Prostate gland (tissue), 2 donors: ENCODE data around the gene IKZF2.

Experiments used
- CTCF ChIP-seq, 4 experiments: fragments of 200-600 bp in 2 of 4; fragments of 450-650 bp in 2 of 4; sonication (generic) in 2 of 4; IDR thresholded peaks; 1 replicate in 3 of 4; 2 replicates in 1 of 4; pipeline ENCODE4 v1.5.1; 2016 to 2019; ENCODE audit warnings: antibody characterized with exemption in 4 of 4, mild to moderate bottlenecking in 2 of 4, moderate library complexity in 2 of 4
- POLR2A ChIP-seq: fragments of 450-650 bp; IDR thresholded peaks from one replicate; pipeline ENCODE4 v1.6.1; 2016; ENCODE audit warnings: antibody characterized with exemption, mild to moderate bottlenecking
- POLR2AphosphoS5 ChIP-seq: sonication (generic); formaldehyde crosslinking; IDR thresholded peaks from one replicate; pipeline ENCODE4 v1.6.1; 2017; ENCODE audit warnings: antibody characterized with exemption

- TF ChIP-seq CTCF (IDR thresholded peaks at IDR 0.05) (no peak), POLR2A (no peak), POLR2AphosphoS5 (no peak)
Observed at GRCh38 chr2:212968284-212969081, 182.9 kb downstream of the IKZF2 start.
